PC-3 (cell line): ENCODE measurements around the gene RAB33A.

Source experiments
- EZH2 ChIP-seq: fragments of 300-600 bp; sonication (generic); IDR thresholded peaks from one replicate; pipeline ENCODE4 v1.6.1; 2017; ENCODE audit warnings: antibody characterized with exemption, mild to moderate bottlenecking, low read length; ENCODE audit not compliant: unreplicated experiment
- TF ChIP-seq, protein P1 (sequence below): fragments of 300-600 bp; sonication (generic); conservative IDR thresholded peaks from 2 replicates; pipeline ENCODE4 v1.5.1; 2017; ENCODE audit warnings: antibody characterized with exemption, low read depth, mild to moderate bottlenecking, low read length

DNA sequence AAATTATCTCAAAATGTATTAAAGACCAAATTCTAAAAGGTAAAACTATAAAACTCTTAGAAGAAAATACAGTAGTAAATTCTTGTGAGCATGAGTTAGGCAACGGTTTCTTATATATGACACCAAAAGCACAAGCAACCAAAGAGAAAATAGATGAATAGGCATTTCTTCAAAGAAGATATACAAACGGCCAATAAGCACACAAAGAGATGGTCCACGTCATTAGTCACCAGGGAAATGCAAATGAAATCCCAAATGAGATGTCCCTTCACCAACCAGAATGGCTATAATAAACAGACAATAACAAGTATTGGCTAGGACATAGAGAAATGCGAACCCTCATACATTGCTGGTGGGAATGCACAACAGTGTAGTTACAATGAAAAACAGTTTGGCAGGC is 44.6 kb downstream of the RAB33A start:
- TF ChIP-seq, protein P1, sequence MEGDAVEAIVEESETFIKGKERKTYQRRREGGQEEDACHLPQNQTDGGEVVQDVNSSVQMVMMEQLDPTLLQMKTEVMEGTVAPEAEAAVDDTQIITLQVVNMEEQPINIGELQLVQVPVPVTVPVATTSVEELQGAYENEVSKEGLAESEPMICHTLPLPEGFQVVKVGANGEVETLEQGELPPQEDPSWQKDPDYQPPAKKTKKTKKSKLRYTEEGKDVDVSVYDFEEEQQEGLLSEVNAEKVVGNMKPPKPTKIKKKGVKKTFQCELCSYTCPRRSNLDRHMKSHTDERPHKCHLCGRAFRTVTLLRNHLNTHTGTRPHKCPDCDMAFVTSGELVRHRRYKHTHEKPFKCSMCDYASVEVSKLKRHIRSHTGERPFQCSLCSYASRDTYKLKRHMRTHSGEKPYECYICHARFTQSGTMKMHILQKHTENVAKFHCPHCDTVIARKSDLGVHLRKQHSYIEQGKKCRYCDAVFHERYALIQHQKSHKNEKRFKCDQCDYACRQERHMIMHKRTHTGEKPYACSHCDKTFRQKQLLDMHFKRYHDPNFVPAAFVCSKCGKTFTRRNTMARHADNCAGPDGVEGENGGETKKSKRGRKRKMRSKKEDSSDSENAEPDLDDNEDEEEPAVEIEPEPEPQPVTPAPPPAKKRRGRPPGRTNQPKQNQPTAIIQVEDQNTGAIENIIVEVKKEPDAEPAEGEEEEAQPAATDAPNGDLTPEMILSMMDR, result no peak
- no peak for TF ChIP-seq EZH2
